GM12878 (cell line): ENCODE measurements around the gene STRBP. TPM values are rescaled to one million over a fixed set of nuclear protein-coding genes. Genes with fewer than 3 reads are reported as not detected.

Source experiments
- ATAC-seq: fragments of 200-7000 bp; cut with Tn5 transposase; 3 replicates; pipeline ENCODE4 v1.9.1; 2020; ENCODE audit warnings: mild to moderate bottlenecking, moderate library complexity
- BruUV-seq: library from RNA; stranded (reverse); fragments of 400-500 nt; replicated peaks from 2 replicates; lab custom pipeline; 2021; lab: Mats Ljungman, UMichigan
- CTCF ChIA-PET: fragments of 300-600 bp; sonication (Branson Sonifier 250); formaldehyde crosslinking; extraction: SDS; loops from one replicate; lab custom pipeline; 2021; ENCODE audit warnings: inconsistent platforms; lab: Yijun Ruan, JAX
- POLR2A ChIA-PET: fragments of 350-600 bp; formaldehyde crosslinking; extraction: SDS; loops from one replicate; lab custom pipeline; 2021; ENCODE audit warnings: inconsistent platforms; lab: Charles Lee
- RAD21 ChIA-PET: fragments of 300-600 bp; sonication (Branson Sonifier 250); formaldehyde crosslinking; loops from one replicate; lab custom pipeline; 2023; ENCODE audit warnings: antibody characterized with exemption; ENCODE audit not compliant: unreplicated experiment; lab: Charles Lee
- SMC1A ChIA-PET: fragments of 300-600 bp; sonication (Branson Sonifier 250); formaldehyde crosslinking; loops from one replicate; lab custom pipeline; 2023; ENCODE audit not compliant: unreplicated experiment, uncharacterized antibody; lab: Charles Lee
- DNase-seq: peaks from one replicate; pipeline ENCODE4 v3.0.0-alpha.2; 2011; ENCODE audit warnings: low read depth, low spot score
- FAIRE-seq: peaks from 3 replicates; lab custom pipeline; 2011; peaks lifted over from hg19 to GRCh38; lab: Jason Lieb, UNC
- H2AFZ ChIP-seq: 2 replicates; pipeline ENCODE4 v1.6.0; 2011; ENCODE audit warnings: low read depth, low read length, control low read depth; ENCODE audit not compliant: control insufficient read depth
- H3K27ac ChIP-seq: 2 replicates; pipeline ENCODE4 v1.5.1; 2011; ENCODE audit warnings: control low read depth; ENCODE audit not compliant: control insufficient read depth, insufficient read depth
- H3K27me3 ChIP-seq, 2 experiments: replicated peaks in 1 of 2; 2 replicates each; pipeline versions ENCODE4 v1.6.0 to v1.6.1; 2011; ENCODE audit warnings: low read length in 1 of 2; ENCODE audit not compliant: control insufficient read depth in 2 of 2, insufficient read depth in 2 of 2
- H3K36me3 ChIP-seq, 2 experiments: 2 replicates each; pipeline ENCODE4 v1.5.1; 2011; ENCODE audit warnings: low read length in 1 of 2; ENCODE audit not compliant: control insufficient read depth in 2 of 2, insufficient read depth in 2 of 2
- H3K4me1 ChIP-seq: 2 replicates; pipeline ENCODE4 v1.6.1; 2011; ENCODE audit warnings: mild to moderate bottlenecking, low read length, moderate library complexity, mixed read lengths; ENCODE audit not compliant: control insufficient read depth, insufficient read depth
- H3K4me2 ChIP-seq: 2 replicates; pipeline ENCODE4 v1.6.0; 2011; ENCODE audit warnings: control low read depth; ENCODE audit not compliant: control insufficient read depth, insufficient read depth
- H3K4me3 ChIP-seq: fragments of 200-600 bp; sonication (generic); 2 replicates; pipeline ENCODE4 v1.5.1; 2016
- H3K79me2 ChIP-seq: 2 replicates; pipeline ENCODE4 v1.6.0; 2011; ENCODE audit warnings: low read length; ENCODE audit not compliant: control insufficient read depth, insufficient read depth
- H3K9ac ChIP-seq: 2 replicates; pipeline ENCODE4 v1.8.0; 2011; ENCODE audit warnings: low read length, control low read depth, mixed read lengths; ENCODE audit not compliant: control insufficient read depth, insufficient read depth
- H3K9me3 ChIP-seq: replicated peaks from 3 replicates; pipeline ENCODE4 v1.5.1; 2011; ENCODE audit warnings: mild to moderate bottlenecking, low read length; ENCODE audit not compliant: control insufficient read depth, insufficient read depth
- H4K20me1 ChIP-seq: 2 replicates; pipeline ENCODE4 v1.6.0; 2011; ENCODE audit not compliant: control insufficient read depth, insufficient read depth
- HDAC6 ChIP-seq: fragments of 200-600 bp; sonication (generic); IDR thresholded peaks from one replicate; pipeline ENCODE4 v1.8.0; 2017; ENCODE audit warnings: antibody characterized with exemption; ENCODE audit not compliant: unreplicated experiment
- IKZF1 ChIP-seq: fragments of 450-650 bp; conservative IDR thresholded peaks from 2 replicates; pipeline ENCODE4 v1.6.1; 2017; ENCODE audit warnings: antibody characterized with exemption, mild to moderate bottlenecking
- POLR2A ChIP-seq: IDR thresholded peaks from 2 replicates; pipeline ENCODE4 v1.6.1; 2011; ENCODE audit warnings: low read depth, mild to moderate bottlenecking, low read length
- RB1 ChIP-seq: fragments of 450-650 bp; formaldehyde crosslinking; IDR thresholded peaks from 2 replicates; pipeline ENCODE4 v1.6.1; 2017; ENCODE audit warnings: mild to moderate bottlenecking, borderline replicate concordance
- SIN3A ChIP-seq: IDR thresholded peaks from 2 replicates; pipeline ENCODE4 v1.6.1; 2012; ENCODE audit warnings: low read depth, low read length, improper control_type of control experiment
- SP1 ChIP-seq: IDR thresholded peaks from one replicate; pipeline ENCODE4 v1.6.1; 2011; ENCODE audit warnings: low read depth, low read length
- SUZ12 ChIP-seq: fragments of 200-600 bp; sonication (generic); IDR thresholded peaks from one replicate; pipeline ENCODE4 v1.6.1; 2018; ENCODE audit warnings: antibody characterized with exemption, mild to moderate bottlenecking; ENCODE audit not compliant: unreplicated experiment
- ZSCAN29 ChIP-seq: fragments of 450-650 bp; IDR thresholded peaks from 2 replicates; pipeline ENCODE4 v1.6.1; 2017; ENCODE audit warnings: mild to moderate bottlenecking, moderate library complexity
- WGBS: methylation state at CpG from one replicate; pipeline ENCODE4 v1.1.6; 2016; ENCODE audit warnings: low lambda C conversion rate; ENCODE audit not compliant: insufficient replicate concordance, insufficient coverage; ENCODE audit errors: missing lambda C conversion rate; 5-methylcytosine and 5-hydroxymethylcytosine counted together
- in situ Hi-C: fragments of 300-500 bp; cut with MboI; formaldehyde crosslinking; loops from 9 replicates; pipeline ENCODE4 v1.14.3; 2018; ENCODE audit warnings: mixed read lengths
- intact Hi-C: fragments of 100-400 bp; cut with micrococcal nuclease; formaldehyde crosslinking; loops from one replicate; pipeline ENCODE4 v1.14.2; 2022; ENCODE audit not compliant: unreplicated experiment
- polyA plus RNA-seq, 11 experiments: library from polyadenylated mRNA; depleted of rRNA in 4 of 11; unstranded in 6 of 11; stranded (reverse) in 5 of 11; fragments of >200 nt; fragmentation: Nextera tagmentation in 4 of 11; fragmentation: Illumina TruSeq in 1 of 11; extraction: Ambion mirVana in 4 of 11; extraction: Trizol in 1 of 11; gene quantifications; 1 replicate in 1 of 11; 2 replicates in 10 of 11; pipeline versions ENCODE4 v1.2.1 to v1.2.3, GENCODE V29; 2011 to 2016; ENCODE audit warnings: inconsistent platforms in 2 of 11, missing spikeins in 2 of 11, low read depth in 1 of 11
- total RNA-seq, 4 experiments: library from RNA; depleted of rRNA in 3 of 4; stranded (reverse); fragments of >200 nt in 3 of 4; fragmentation: Illumina TruSeq in 1 of 4; extraction: Trizol in 1 of 4; gene quantifications; 2 replicates each; pipeline versions ENCODE4 v1.2.1 to v1.2.3, GENCODE V29; 2013 to 2021
- TF ChIP-seq, protein P1 (sequence below): IDR thresholded peaks from 2 replicates; pipeline ENCODE4 v1.6.1; 2011; ENCODE audit warnings: borderline replicate concordance, low read depth, mild to moderate bottlenecking, moderate library complexity, mixed read lengths, low read length; ENCODE audit not compliant: insufficient read depth; ENCODE audit errors: extremely low read length

The STRBP gene
- total and polyA plus RNA-seq, 10 of the 15 experiments (the other 5 are each of a cell fraction or from before 2014, with no cell fraction given), result 31.0 to 96.8 (median 71.4) TPM

DNA sequence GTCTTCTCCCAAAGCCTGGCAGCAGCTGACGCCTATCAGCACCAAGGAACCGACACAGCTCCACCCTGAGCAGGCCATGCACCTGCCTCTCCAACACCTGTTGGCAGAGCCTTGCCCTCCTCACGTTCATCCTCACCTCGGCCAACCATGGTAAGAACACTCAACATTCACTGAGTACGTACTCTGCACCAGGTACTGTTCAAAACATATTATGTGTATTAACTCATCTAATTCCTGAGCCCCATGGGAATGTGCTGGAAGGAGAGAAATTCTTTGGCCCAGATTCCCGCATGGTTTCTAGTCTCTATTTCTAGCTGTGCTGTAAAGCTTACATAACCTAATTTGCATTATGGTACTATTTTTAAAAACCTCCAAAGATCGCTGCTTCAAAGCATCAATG, 148.8 kb downstream of the STRBP start:
- in situ Hi-C loops, result no loop called here
- TF ChIP-seq SP1 (no peak), POLR2A (0 out of 2 replicates have a peak, but pooled peaks have one; percentile 22)
- Histone ChIP-seq H3K79me2 (no peaks in the 10 kb centered on the region), H3K27me3 (no peaks in the 10 kb centered on the region), H2AFZ (no peak overlapping the region), H3K4me1 (no peaks in the 10 kb centered on the region), H4K20me1 (no peaks in the 10 kb centered on the region), H3K9me3 (no peaks in the 10 kb centered on the region), H3K9ac (no peak overlapping the region), H3K27ac (no peak overlapping the region), H3K4me2 (no peak overlapping the region), H3K4me3 (no peak overlapping the region), H3K36me3 (peaks cover 12 to 14% of the 10 kb centered on the region in 2 experiments)
- no peak for DNase-seq
- intact Hi-C loops, result no loop called here
- ChIA-PET CTCF (interaction anchor here (1.0 kb wide), 2 partner anchors 10 to 106 kb away, joined by 3 read pairs; no protein-coding TSS in a partner anchor), RAD21 (no interaction called here), POLR2A (interaction anchor here (0.6 kb wide), 1 partner anchor 55 kb away, joined by 3 read pairs; no protein-coding TSS in a partner anchor), SMC1A (interaction anchor here (1.1 to 1.4 kb wide), 2 partner anchors 25 to 37 kb away, joined by 3 to 4 read pairs; no protein-coding TSS in a partner anchor)
- ATAC-seq, result no peak
- FAIRE-seq, result no peak
- no TSS peak for BruUV-seq
- 86% methylated on average over 7 of the region's 7 CpGs for WGBS

DNA sequence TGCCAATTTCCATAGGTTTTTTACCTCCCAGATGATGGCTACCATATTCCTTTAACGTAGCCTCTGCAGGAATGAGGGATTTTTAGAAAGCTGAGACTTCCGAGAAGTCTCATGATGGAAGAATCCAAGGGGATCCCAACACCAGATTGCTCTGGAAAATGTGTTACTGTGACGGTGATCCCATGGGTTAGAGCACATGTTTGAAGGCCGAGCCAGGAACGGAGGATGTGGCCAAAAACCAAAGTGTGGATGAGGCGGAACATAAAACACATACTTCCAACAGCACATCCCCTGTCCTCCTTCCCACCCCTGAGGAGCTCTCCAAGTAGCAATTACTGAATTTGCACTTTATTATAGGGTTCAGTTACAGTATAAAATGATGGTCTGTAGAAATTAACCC, 152.3 kb downstream of the STRBP start:
- POLR2A ChIA-PET, result no interaction called here
- H3K9me3 ChIP-seq, result no peaks in the 10 kb centered on the region
- H3K79me2 ChIP-seq, result no peaks in the 10 kb centered on the region
- H3K27me3 ChIP-seq, result no peaks in the 10 kb centered on the region
- no peak for ATAC-seq
- TF ChIP-seq HDAC6 (no peak), SIN3A (no peak), ZSCAN29 (no peak), IKZF1 (no peak), RB1 (no peak), SUZ12 (no peak)
- TF ChIP-seq, protein P1, sequence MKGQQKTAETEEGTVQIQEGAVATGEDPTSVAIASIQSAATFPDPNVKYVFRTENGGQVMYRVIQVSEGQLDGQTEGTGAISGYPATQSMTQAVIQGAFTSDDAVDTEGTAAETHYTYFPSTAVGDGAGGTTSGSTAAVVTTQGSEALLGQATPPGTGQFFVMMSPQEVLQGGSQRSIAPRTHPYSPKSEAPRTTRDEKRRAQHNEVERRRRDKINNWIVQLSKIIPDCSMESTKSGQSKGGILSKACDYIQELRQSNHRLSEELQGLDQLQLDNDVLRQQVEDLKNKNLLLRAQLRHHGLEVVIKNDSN, result no peak
- TF ChIP-seq, all 136 proteins: peak for 0
- Histone ChIP-seq H2AFZ (no peak overlapping the region), H3K9ac (no peak overlapping the region), H3K4me1 (no peaks in the 10 kb centered on the region), H3K36me3 (peaks cover 24 to 28% of the 10 kb centered on the region in 2 experiments), H3K4me2 (no peak overlapping the region), H4K20me1 (no peaks in the 10 kb centered on the region), H3K4me3 (no peak overlapping the region), H3K27ac (no peak overlapping the region)
- intact Hi-C loops, result no loop called here
- no TSS peak for BruUV-seq
- no peak for DNase-seq
- in situ Hi-C loops, result no loop called here
- no peak for FAIRE-seq
- WGBS, result 97% methylated on average over 6 of the region's 6 CpGs
- ChIA-PET SMC1A (no interaction called here), RAD21 (interaction anchor here (1.2 kb wide), 1 partner anchor 234 kb away, joined by 5 read pairs; no protein-coding TSS in a partner anchor), CTCF (interaction anchor here (1.0 kb wide), 1 partner anchor 233 kb away, joined by 4 read pairs; no protein-coding TSS in a partner anchor)
